ENCODE results near the gene CRACDL. TPM values are rescaled to one million over a fixed set of nuclear protein-coding genes. Genes with fewer than 3 reads are reported as not detected.

The CRACDL gene
- total RNA-seq, 5 donors from 2014 or later (not counting 1 experiment from before 2014, with no cell fraction given) = 0.23 to 2.0 (median 1.7) TPM

GRCh38 chr2:98928242-98928641 is 7.8 kb downstream of the CRACDL start:
- CTCF ChIA-PET = no interaction called here
- H3K36me3 ChIP-seq (ENCODE audit: control insufficient read depth in 2 of 2, extremely low read depth in 1 of 2, insufficient read depth in 1 of 2, low read length in 1 of 2) = no peaks in the 10 kb centered on the region
- H3K4me1 ChIP-seq (ENCODE audit: control insufficient read depth in 1 of 2, extremely low read depth in 1 of 2, insufficient read depth in 2 of 2, low read length in 2 of 2) = no peaks in the 10 kb centered on the region
- Mint-ChIP-seq H3K4me1 (no peaks in the 10 kb centered on the region), H3K27me3 (peaks cover 19 to 21% of the 10 kb centered on the region in 2 donors), H3K27ac (no peak overlapping the region), H3K4me3 (no peak overlapping the region), H3K36me3 (no peaks in the 10 kb centered on the region), H3K9me3 (no peaks in the 10 kb centered on the region)
- H3K27me3 ChIP-seq (replicated peaks in 1 of 2; ENCODE audit: control insufficient read depth in 2 of 2, extremely low read depth in 1 of 2, insufficient read depth in 2 of 2, low read length in 1 of 2) = peaks cover 0 to 41% of the 10 kb centered on the region in 2 experiments
- WGBS (ENCODE audit: insufficient coverage) = 87% methylated on average over 7 of the region's 10 CpGs
- POLR2A ChIA-PET = no interaction called here
- H3K9me3 ChIP-seq = no peaks in the 10 kb centered on the region
- ATAC-seq (replicated peaks in 1 of 4) (no peak), DNase-seq (no peak)
- no peak overlapping the region for H3K4me3 ChIP-seq (ENCODE audit: control insufficient read depth in 1 of 2, extremely low read depth in 1 of 2, low read length in 1 of 2)
- H3K27ac ChIP-seq (ENCODE audit: low read length) = no peak overlapping the region

- CTCF ChIA-PET = no interaction called here
- H3K27me3 Mint-ChIP-seq = peaks cover 11 to 13% of the 10 kb centered on the region in 2 donors
- Histone ChIP-seq H3K27me3 (replicated peaks in 1 of 2; ENCODE audit: control insufficient read depth in 2 of 2, extremely low read depth in 1 of 2, insufficient read depth in 2 of 2, low read length in 1 of 2) (peaks cover 0 to 35% of the 10 kb centered on the region in 2 experiments), H3K9me3 (no peaks in the 10 kb centered on the region), H3K4me1 (ENCODE audit: control insufficient read depth in 1 of 2, extremely low read depth in 1 of 2, insufficient read depth in 2 of 2, low read length in 2 of 2) (no peaks in the 10 kb centered on the region), H3K36me3 (ENCODE audit: control insufficient read depth in 2 of 2, extremely low read depth in 1 of 2, insufficient read depth in 1 of 2, low read length in 1 of 2) (no peaks in the 10 kb centered on the region), H3K27ac (ENCODE audit: low read length) (no peak overlapping the region), H3K4me3 (ENCODE audit: control insufficient read depth in 1 of 2, extremely low read depth in 1 of 2, low read length in 1 of 2) (no peak overlapping the region)
- POLR2A ChIA-PET = no interaction called here
- H3K36me3 Mint-ChIP-seq = no peaks in the 10 kb centered on the region
- no peak overlapping the region for H3K4me3 Mint-ChIP-seq
- ATAC-seq (replicated peaks in 1 of 4) (no peak), DNase-seq (no peak)
- no peaks in the 10 kb centered on the region for H3K4me1 Mint-ChIP-seq
- WGBS (ENCODE audit: insufficient coverage) = 85% methylated on average over 9 of the region's 13 CpGs
- H3K27ac Mint-ChIP-seq = no peak overlapping the region
- no peaks in the 10 kb centered on the region for H3K9me3 Mint-ChIP-seq
These were observed 9.0 kb downstream of the CRACDL start for GRCh38 chr2:98927027-98927426.

GRCh38 chr2:98926601-98927000 is 9.4 kb downstream of the CRACDL start:
- no peak overlapping the region for H3K27ac ChIP-seq (ENCODE audit: low read length)
- DNase-seq (no peak), ATAC-seq (replicated peaks in 1 of 4) (no peak)
- peaks cover 0 to 38% of the 10 kb centered on the region in 2 experiments for H3K27me3 ChIP-seq (replicated peaks in 1 of 2; ENCODE audit: control insufficient read depth in 2 of 2, extremely low read depth in 1 of 2, insufficient read depth in 2 of 2, low read length in 1 of 2)
- H3K4me3 ChIP-seq (ENCODE audit: control insufficient read depth in 1 of 2, extremely low read depth in 1 of 2, low read length in 1 of 2) = no peak overlapping the region
- no peaks in the 10 kb centered on the region for H3K9me3 Mint-ChIP-seq
- H3K36me3 Mint-ChIP-seq = no peaks in the 10 kb centered on the region
- no peaks in the 10 kb centered on the region for H3K36me3 ChIP-seq (ENCODE audit: control insufficient read depth in 2 of 2, extremely low read depth in 1 of 2, insufficient read depth in 1 of 2, low read length in 1 of 2)
- H3K4me1 Mint-ChIP-seq = no peaks in the 10 kb centered on the region
- H3K27me3 Mint-ChIP-seq = peaks cover 8 to 11% of the 10 kb centered on the region in 2 donors
- no peaks in the 10 kb centered on the region for H3K4me1 ChIP-seq (ENCODE audit: control insufficient read depth in 1 of 2, extremely low read depth in 1 of 2, insufficient read depth in 2 of 2, low read length in 2 of 2)
- ChIA-PET POLR2A (no interaction called here), CTCF (no interaction called here)
- H3K27ac Mint-ChIP-seq = no peak overlapping the region
- 67% methylated on average over 6 of the region's 12 CpGs for WGBS (ENCODE audit: insufficient coverage)
- no peaks in the 10 kb centered on the region for H3K9me3 ChIP-seq
- H3K4me3 Mint-ChIP-seq = no peak overlapping the region

GRCh38 chr2:98924910-98925309 is 11.1 kb downstream of the CRACDL start:
- CTCF ChIA-PET = no interaction called here
- no peak for ATAC-seq (replicated peaks in 1 of 4)
- Histone ChIP-seq H3K36me3 (ENCODE audit: control insufficient read depth in 2 of 2, extremely low read depth in 1 of 2, insufficient read depth in 1 of 2, low read length in 1 of 2) (no peaks in the 10 kb centered on the region), H3K4me3 (ENCODE audit: control insufficient read depth in 1 of 2, extremely low read depth in 1 of 2, low read length in 1 of 2) (no peak overlapping the region), H3K9me3 (no peaks in the 10 kb centered on the region), H3K4me1 (ENCODE audit: control insufficient read depth in 1 of 2, extremely low read depth in 1 of 2, insufficient read depth in 2 of 2, low read length in 2 of 2) (no peaks in the 10 kb centered on the region), H3K27me3 (replicated peaks in 1 of 2; ENCODE audit: control insufficient read depth in 2 of 2, extremely low read depth in 1 of 2, insufficient read depth in 2 of 2, low read length in 1 of 2) (peaks cover 0 to 49% of the 10 kb centered on the region in 2 experiments), H3K27ac (ENCODE audit: low read length) (no peak overlapping the region)
- H3K4me3 Mint-ChIP-seq = no peak overlapping the region
- H3K27ac Mint-ChIP-seq = no peak overlapping the region
- DNase-seq = no peak
- POLR2A ChIA-PET = no interaction called here
- no peaks in the 10 kb centered on the region for H3K9me3 Mint-ChIP-seq
- no CpG with 5 or more reads among the region's 4 CpGs for WGBS (ENCODE audit: insufficient coverage)
- peaks cover 14 to 24% of the 10 kb centered on the region in 2 donors for H3K27me3 Mint-ChIP-seq
- H3K4me1 Mint-ChIP-seq = no peaks in the 10 kb centered on the region
- H3K36me3 Mint-ChIP-seq = no peaks in the 10 kb centered on the region

GRCh38 chr2:98924038-98924830 is 11.8 kb downstream of the CRACDL start:
- Mint-ChIP-seq H3K27ac (no peak overlapping the region), H3K36me3 (no peaks in the 10 kb centered on the region), H3K9me3 (no peaks in the 10 kb centered on the region), H3K4me1 (no peaks in the 10 kb centered on the region), H3K4me3 (no peak overlapping the region), H3K27me3 (peaks cover 14 to 24% of the 10 kb centered on the region in 2 donors)
- Histone ChIP-seq H3K27ac (ENCODE audit: low read length) (no peak overlapping the region), H3K9me3 (no peaks in the 10 kb centered on the region), H3K36me3 (ENCODE audit: control insufficient read depth in 2 of 2, extremely low read depth in 1 of 2, insufficient read depth in 1 of 2, low read length in 1 of 2) (no peaks in the 10 kb centered on the region), H3K4me1 (ENCODE audit: control insufficient read depth in 1 of 2, extremely low read depth in 1 of 2, insufficient read depth in 2 of 2, low read length in 2 of 2) (no peaks in the 10 kb centered on the region), H3K27me3 (replicated peaks in 1 of 2; ENCODE audit: control insufficient read depth in 2 of 2, extremely low read depth in 1 of 2, insufficient read depth in 2 of 2, low read length in 1 of 2) (peaks cover 0 to 48% of the 10 kb centered on the region in 2 experiments), H3K4me3 (ENCODE audit: control insufficient read depth in 1 of 2, extremely low read depth in 1 of 2, low read length in 1 of 2) (no peak overlapping the region)
- ChIA-PET POLR2A (no interaction called here), CTCF (no interaction called here)
- no peak for ATAC-seq (replicated peaks in 1 of 4)
- no peak for DNase-seq
- WGBS (ENCODE audit: insufficient coverage) = 88% methylated on average over 3 of the region's 4 CpGs

GRCh38 chr2:98923244-98923940 is 12.6 kb downstream of the CRACDL start:
- H3K27ac ChIP-seq (ENCODE audit: low read length) = no peak overlapping the region
- ChIA-PET CTCF (no interaction called here), POLR2A (interaction anchor here in 1 of 2 donors (0.7 kb wide), 1 partner anchor 458 kb away, joined by 3 read pairs; no protein-coding TSS in a partner anchor)
- no peaks in the 10 kb centered on the region for H3K36me3 ChIP-seq (ENCODE audit: control insufficient read depth in 2 of 2, extremely low read depth in 1 of 2, insufficient read depth in 1 of 2, low read length in 1 of 2)
- WGBS (ENCODE audit: insufficient coverage) = no CpG with 5 or more reads among the region's 1 CpG
- H3K4me3 Mint-ChIP-seq = no peak overlapping the region
- peaks cover 20 to 26% of the 10 kb centered on the region in 2 donors for H3K27me3 Mint-ChIP-seq
- no peaks in the 10 kb centered on the region for H3K9me3 Mint-ChIP-seq
- H3K27ac Mint-ChIP-seq = no peak overlapping the region
- no peaks in the 10 kb centered on the region for H3K4me1 ChIP-seq (ENCODE audit: control insufficient read depth in 1 of 2, extremely low read depth in 1 of 2, insufficient read depth in 2 of 2, low read length in 2 of 2)
- H3K9me3 ChIP-seq = no peaks in the 10 kb centered on the region
- DNase-seq = no peak
- H3K27me3 ChIP-seq (replicated peaks in 1 of 2; ENCODE audit: control insufficient read depth in 2 of 2, extremely low read depth in 1 of 2, insufficient read depth in 2 of 2, low read length in 1 of 2) = peaks cover 0 to 45% of the 10 kb centered on the region in 2 experiments
- no peak for ATAC-seq (replicated peaks in 1 of 4)
- no peaks in the 10 kb centered on the region for H3K36me3 Mint-ChIP-seq
- H3K4me3 ChIP-seq (ENCODE audit: control insufficient read depth in 1 of 2, extremely low read depth in 1 of 2, low read length in 1 of 2) = no peak overlapping the region
- H3K4me1 Mint-ChIP-seq = no peaks in the 10 kb centered on the region

Data from T-cell (primary cell).